ENCODE data around the gene DMD.
"Not testable (repeated sequence)": the region's sequence is repeated elsewhere in the genome, so short reads cannot be mapped to it uniquely, and the experiment has no call there.

DMD gene

DNA sequence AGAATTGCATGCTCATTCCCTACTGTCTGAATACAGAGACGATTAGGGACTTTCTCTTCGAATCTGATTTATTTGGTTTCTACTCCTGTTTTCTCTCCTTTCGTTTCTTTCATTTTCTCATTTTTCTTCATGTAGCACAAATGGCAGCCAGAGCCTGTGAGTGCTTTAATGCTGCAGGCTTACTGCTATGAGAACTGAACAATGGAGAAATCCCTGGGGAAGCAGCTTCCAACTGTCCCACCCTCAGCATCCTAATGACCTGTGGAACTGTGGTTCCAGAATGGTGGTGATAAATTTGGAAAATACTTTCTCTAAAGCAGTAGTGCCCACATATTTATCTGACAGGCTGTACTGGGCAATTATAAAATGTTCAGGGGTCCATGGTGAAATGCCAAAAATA, 930.4 kb downstream of the DMD start:
- H3K4me3 ChIP-seq (ENCODE audit: low read depth, low read length), result no peak overlapping the region
- no peak for DNase-seq (ENCODE audit: low read depth)
- TF ChIP-seq, protein P1, sequence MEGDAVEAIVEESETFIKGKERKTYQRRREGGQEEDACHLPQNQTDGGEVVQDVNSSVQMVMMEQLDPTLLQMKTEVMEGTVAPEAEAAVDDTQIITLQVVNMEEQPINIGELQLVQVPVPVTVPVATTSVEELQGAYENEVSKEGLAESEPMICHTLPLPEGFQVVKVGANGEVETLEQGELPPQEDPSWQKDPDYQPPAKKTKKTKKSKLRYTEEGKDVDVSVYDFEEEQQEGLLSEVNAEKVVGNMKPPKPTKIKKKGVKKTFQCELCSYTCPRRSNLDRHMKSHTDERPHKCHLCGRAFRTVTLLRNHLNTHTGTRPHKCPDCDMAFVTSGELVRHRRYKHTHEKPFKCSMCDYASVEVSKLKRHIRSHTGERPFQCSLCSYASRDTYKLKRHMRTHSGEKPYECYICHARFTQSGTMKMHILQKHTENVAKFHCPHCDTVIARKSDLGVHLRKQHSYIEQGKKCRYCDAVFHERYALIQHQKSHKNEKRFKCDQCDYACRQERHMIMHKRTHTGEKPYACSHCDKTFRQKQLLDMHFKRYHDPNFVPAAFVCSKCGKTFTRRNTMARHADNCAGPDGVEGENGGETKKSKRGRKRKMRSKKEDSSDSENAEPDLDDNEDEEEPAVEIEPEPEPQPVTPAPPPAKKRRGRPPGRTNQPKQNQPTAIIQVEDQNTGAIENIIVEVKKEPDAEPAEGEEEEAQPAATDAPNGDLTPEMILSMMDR (IDR thresholded peaks at IDR 0.05; ENCODE audit: control insufficient read depth, extremely low read depth, insufficient read depth), result no peak

DNA sequence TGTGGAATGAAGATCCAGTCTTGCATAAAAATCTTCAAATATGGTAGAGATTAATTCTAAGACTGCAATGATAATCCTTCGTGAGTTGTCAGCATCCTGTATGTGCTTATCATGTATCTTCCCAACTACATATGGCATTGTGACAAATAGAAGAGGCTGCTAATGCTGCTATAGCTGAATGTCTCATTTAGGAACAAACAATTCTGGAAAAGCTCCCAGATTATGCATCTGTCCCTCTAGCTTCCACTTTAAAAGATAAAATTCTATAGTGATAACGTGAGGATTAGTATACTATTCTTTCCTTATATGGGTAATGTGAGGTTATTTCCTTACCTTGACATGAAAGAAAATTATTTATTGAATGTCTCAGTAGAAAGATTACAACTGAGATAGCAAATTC, 930.9 kb downstream of the DMD start:
- DNase-seq (ENCODE audit: low read depth), result no peak
- no peak overlapping the region for H3K4me3 ChIP-seq (ENCODE audit: low read depth, low read length)
- TF ChIP-seq, protein P1 (IDR thresholded peaks at IDR 0.05; ENCODE audit: control insufficient read depth, extremely low read depth, insufficient read depth), result no peak

DNA sequence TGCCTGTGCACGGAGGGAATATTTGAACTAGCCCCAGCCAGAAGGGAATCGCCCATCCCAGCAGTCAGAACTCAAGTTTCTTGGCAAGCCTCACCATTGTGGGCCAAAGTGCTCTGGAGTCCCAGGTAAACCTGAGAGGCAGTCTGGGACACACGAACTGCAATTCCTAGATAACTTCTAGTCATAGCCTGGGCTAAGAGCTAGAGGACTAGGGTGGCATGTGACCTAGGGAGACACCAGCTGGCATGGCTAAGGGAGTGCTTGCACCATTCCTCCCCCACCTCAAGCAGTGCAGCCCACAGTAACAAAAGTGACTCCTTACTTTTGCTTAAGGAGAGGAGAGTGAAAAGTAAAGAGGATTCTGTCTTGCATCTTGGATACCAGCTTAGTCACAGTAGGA, 935.2 kb downstream of the DMD start:
- TF ChIP-seq, protein P1 (IDR thresholded peaks at IDR 0.05; ENCODE audit: control insufficient read depth, extremely low read depth, insufficient read depth), result no peak
- no peak overlapping the region for H3K4me3 ChIP-seq (ENCODE audit: low read depth, low read length)
- DNase-seq (ENCODE audit: low read depth), result no peak

DNA sequence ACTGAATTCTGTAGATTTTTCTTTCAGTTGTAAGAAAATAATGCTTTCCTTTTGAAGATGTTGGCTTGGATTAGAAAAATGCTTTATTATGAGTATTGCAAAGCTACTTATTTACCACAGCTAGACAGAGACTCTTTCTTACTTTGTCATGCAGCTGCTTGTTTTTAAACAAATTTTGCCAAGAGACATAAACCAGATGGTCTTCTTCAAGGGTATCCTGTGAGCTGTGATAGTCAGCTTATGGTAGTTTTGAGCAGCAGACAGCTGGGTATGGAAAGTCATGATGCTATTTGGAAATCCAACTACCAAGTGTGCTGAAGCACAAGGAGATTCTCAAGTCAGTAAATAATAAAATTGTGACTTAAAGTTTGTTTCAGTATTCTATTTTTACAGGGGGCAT, 941.5 kb downstream of the DMD start:
- DNase-seq (ENCODE audit: low read depth), result no peak
- H3K4me3 ChIP-seq (ENCODE audit: low read depth, low read length), result no peak overlapping the region
- TF ChIP-seq, protein P1 (IDR thresholded peaks at IDR 0.05; ENCODE audit: control insufficient read depth, extremely low read depth, insufficient read depth), result no peak

- no peak overlapping the region for H3K4me3 ChIP-seq (ENCODE audit: low read depth, low read length)
- no peak for DNase-seq (ENCODE audit: low read depth)
- TF ChIP-seq, protein P1 (IDR thresholded peaks at IDR 0.05; ENCODE audit: control insufficient read depth, extremely low read depth, insufficient read depth), result no peak
Measured at GRCh38 chrX:32268207-32268606, 943.1 kb downstream of the DMD start.

DNA sequence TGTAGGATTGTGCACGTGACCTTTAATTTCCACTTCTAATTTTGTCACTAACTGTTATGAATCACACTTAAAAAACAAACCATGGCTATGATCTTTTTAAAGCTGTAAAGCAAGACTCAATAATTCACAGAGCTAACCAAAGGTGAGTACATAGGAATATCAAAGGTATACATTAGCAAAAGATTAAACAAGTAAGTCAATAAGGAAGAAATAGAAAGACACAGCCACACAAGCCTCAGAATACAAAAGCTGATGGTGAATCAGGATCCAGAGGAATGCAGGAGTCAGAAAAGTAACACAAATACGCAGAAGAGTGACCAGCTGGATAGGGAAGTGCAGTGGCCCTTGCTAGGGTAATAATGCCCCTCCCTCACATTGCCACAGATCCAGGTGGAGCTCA, 943.6 kb downstream of the DMD start:
- no peak for DNase-seq (ENCODE audit: low read depth)
- TF ChIP-seq, protein P1 (IDR thresholded peaks at IDR 0.05; ENCODE audit: control insufficient read depth, extremely low read depth, insufficient read depth), result no peak
- no peak overlapping the region for H3K4me3 ChIP-seq (ENCODE audit: low read depth, low read length)

GRCh38 chrX:32246675-32247074, 964.7 kb downstream of the DMD start:
- not testable (repeated sequence) for DNase-seq (ENCODE audit: low read depth); H3K4me3 ChIP-seq (ENCODE audit: low read depth, low read length)
- TF ChIP-seq, protein P1 (IDR thresholded peaks at IDR 0.05; ENCODE audit: control insufficient read depth, extremely low read depth, insufficient read depth), result peak; percentile 60
